SKM-1 (cell line): Measurements from ENCODE around the gene RNU5D-1.
"Not testable (repeated sequence)": the region's sequence is repeated elsewhere in the genome, so short reads cannot be mapped to it uniquely, and the experiment has no call there.

Experiments
- DNase-seq: peaks from one replicate; lab custom pipeline; 2025; ENCODE audit not compliant: unreplicated experiment; lab: John Stamatoyannopoulos, UW

Gene RNU5D-1

DNA sequence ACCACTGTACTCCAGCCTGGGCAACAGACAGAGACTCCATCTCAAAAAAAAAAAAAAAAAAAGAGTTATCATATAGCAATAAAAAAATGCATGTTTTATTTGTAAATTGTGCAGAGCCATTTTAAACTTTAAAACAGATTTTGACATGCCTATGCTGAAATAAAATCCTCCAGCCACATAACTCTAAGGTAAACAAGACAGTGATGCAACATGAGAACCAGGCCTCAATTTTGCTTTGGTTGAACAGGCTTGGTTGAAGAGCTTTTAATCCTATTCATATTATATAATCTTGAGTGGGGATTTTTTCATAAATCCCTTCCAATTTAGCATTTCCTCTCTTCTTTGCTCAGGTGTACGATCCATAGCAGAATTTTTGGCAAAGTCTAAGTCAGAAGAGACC lies 30.4 kb downstream of the RNU5D-1 start:
- DNase-seq, result no peak

DNA sequence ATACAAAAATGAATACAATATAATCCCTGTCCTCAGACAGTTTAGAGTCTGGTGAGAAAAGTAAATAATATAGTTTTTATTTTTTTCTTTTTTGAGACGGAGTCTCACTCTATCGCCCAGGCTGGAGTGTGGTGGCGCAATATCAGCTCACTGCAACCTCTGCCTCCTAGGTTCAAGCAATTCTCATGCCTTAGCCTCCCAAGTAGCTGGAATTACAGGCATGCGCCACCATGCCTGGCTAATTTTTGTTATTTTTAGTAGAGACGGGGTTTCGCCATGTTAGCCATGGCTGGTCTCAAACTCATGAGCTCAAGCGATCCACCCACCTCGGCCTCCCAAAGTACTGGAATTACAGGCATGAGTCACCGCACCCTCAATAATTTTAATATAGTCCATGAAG lies 31.6 kb downstream of the RNU5D-1 start:
- DNase-seq, result not testable (repeated sequence)

DNA sequence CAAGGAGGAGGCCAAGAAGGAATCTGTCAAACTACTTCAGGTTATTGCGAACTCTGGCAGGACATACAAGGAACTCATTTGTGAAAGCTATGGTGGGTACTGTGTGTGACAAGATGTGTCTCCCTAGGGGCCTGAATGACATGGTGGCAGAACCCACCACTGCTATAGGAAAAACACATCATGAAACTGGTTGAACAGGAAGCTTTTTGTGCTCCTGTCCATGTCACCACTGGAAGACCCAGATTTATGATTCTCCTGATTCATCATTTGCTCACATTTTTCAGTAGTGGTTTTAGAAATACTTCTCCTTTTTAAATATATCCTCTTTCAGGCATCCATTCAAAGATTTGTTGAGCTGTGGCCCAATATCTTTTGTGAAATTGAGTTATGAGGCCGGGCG lies 32.8 kb downstream of the RNU5D-1 start:
- no peak for DNase-seq

DNA sequence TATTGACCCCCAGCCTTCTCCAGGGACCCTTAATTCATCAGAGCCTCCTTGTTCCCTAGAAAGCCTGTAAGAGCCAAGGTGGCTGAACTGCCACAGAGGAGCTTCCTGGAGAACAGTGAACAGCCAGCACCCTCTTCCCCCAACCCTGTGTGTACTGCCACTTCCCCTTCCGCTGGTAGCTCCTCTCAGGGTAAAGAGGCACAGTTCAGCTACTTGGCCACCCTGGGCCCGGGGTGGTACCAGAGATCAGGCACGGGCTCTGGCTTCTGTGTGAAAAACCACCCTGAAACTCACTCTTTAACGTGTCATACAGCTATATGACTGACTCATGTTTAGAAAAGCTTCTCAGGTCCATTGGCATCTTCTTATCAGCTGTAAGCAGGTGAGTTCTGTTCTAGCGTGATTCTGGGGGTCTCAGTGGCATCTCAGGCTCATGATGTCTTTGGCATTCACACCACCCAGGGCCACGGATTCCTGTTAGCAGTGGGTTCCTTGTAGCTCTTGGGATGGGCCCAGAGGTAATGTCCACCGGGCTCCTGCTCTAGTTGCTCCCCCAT lies 34.1 kb downstream of the RNU5D-1 start:
- DNase-seq, result no peak

DNA sequence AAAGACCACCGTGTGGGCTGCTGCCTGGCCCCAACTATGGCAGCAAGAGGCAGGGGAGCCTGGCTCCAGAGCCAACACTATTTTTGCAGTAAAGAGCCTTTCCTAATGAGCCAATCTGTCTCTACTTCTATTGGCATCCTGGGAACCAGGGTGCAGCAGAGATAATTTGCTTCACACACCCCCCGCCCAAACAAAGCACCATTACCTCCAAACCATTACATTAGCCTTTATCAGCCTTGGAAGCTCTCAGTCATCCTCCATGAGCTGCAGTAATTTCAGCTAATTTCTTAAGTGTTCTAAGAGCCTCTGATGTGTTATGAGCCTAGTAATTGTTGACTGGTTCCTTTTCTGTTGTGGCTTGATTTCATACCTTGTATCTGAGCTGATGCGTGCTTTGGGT lies 34.9 kb downstream of the RNU5D-1 start:
- no peak for DNase-seq

DNA sequence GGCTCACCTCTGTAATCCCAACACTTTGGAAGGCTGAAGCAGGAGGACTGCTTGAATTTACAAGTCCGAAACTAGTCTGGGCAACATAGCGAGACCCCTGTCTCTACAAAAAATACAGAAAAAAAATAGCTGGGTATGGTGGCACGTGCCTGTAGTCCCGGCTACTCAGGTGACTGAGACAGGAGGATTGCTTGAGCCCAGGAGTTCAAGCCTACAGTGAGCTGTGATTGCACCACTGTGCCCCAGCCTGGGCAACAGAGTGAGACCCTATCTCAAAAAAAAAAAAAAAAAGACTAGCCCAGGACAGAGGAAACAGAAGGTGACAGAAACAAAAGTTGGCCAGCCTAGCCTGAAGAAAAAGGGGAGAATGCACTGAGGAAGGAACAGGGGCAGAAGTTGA lies 35.3 kb downstream of the RNU5D-1 start:
- no peak for DNase-seq

DNA sequence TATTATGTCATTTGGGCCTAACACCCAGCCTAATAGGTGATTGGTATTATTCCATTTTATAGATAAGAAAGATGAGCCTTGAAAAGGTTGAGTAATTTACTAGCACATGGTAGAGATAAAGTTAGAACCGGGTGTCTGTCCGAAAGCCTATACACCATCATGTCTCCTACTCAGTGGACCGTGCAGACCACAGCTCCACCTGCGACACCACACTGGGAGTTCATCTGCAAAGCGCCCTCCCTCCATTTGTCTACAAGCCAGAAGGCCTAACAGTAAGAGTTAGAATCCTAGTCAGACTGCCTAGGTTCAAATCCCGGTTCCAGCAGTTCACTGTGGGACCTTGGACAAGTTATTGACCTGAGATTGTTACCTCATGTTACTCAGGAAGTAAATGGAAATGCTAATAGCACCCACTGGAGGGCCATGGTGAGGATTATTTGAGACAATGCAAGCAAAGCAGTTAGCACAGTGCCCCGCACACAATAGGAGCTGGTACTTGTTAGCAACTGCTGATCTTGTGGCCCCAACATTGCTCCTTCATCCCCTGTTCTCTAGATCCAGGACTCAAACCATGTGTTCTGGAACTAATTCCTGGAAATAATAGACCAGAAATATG lies 36.0 kb downstream of the RNU5D-1 start:
- DNase-seq, result no peak

DNA sequence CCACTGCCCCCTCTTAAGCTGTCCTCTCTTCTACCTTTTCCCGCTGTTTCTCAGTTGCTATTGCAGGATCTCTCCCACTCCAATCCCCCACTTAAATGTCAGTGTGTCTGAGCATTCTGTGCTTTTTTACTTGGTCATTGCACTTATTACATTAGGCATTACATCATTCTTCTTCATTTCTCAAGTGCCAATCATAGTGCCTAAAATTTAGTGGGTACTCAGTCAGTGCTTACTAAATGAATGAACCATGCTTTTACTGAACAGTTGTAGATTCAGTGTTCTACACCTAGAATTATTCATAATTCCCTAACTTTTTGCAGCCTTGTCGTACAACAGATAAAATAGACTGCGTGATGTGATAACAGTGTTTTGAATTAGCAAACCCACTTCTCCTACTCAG lies 37.1 kb downstream of the RNU5D-1 start:
- no peak for DNase-seq

DNA sequence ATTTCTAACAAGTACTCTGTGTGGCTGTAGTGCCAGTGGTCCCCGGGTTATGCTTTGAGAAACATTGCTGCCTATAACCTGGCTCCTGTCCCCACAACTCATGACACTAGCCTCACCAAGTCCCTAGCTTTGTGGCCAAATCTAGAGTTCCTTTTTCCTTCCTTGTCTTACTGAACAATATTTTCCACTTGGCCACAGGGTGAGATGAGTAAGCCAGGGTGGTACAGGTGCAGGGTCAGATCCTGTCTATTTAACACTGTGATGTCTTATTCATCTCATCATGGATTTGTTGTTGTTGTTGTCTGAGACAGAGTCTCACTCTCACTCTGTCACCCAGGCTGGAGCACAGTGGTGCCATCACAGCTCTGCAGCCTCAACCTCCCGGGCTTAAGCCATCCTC lies 37.8 kb downstream of the RNU5D-1 start:
- DNase-seq, result no peak

DNA sequence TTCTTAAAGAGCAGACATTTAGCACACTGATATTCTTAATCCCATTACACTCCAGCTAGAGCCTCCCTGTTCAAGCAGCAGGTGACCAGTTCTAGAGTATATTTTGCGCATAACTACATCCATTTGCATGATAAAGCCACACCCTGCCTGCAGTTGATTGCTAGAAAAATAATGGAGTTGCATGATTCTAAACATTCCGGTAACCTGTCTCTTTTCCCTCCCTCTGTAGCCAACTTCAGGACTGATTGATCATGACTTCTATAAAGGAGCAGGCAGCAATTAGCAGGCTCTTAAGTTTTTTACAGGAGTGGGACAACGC lies 41.6 kb downstream of the RNU5D-1 start:
- DNase-seq, result no peak

DNA sequence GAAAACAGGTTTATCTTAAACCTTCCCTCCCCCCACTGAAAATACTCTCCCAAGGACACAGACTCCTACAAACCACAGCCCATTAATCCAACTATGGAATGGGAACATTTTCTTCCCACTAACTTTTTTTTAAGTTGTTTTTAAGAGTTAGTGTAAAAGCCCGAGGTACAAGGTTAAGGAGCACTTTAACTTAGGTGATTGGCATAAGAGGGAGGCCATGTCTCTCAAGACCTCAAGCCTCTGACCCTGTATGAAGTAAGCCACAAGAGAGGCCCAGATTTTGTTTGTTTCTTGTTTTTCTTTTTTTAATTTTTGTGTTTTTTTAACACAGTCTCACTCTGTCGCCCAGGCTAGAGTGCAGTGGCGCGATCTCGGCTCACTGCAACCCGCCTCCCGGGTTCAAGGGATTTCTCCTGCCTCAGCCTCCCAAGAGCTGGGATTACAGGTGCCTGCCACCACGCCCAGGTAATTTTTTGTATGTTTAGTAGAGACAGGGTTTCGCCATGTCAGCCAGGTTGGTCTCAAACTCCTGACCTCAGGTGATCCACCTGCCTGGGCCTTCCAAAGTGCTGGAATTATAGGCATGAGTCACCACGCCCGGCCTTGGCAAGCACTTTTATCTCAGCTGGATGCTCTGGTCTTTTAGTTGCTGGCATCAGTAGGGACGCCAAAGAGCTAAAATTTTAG lies 42.1 kb downstream of the RNU5D-1 start:
- no peak for DNase-seq

DNA sequence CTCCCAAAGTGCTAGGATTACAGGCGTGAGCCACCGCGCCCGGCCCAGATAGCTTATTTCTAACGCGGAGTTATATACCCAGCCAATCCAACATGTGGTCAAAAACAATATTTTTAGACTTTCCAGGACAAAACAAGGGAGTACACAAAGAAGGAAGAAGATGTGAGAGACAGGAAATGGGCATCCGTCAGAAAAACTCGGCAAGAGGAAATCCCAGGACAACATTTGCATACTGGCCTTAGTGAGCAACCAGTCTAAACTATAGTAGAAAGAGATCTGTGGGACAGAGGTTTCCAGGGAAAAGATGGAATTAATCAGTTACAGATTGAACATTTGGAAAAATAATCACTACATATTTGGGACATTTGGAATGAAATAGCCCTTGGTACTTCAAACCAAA lies 45.1 kb downstream of the RNU5D-1 start:
- no peak for DNase-seq

DNA sequence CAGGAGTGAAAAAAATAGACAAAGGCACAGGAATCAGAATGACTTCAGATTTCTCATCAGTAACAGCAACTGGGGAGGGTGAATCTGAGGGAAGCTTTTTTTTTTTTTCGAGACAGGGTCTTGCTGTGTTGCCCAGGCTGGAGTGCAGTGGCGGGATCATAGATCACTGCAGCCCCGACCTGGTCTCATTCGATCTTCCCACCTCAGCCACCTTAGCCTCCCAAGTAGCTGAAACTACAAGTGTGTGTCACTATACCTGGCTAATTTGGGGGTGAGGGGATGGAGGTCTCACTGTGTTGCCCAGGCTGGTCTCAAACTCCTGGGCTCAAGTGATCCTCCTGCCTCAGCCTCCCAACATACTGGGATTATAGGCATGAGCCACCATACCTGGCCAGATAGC lies 45.8 kb downstream of the RNU5D-1 start:
- DNase-seq, result no peak

DNA sequence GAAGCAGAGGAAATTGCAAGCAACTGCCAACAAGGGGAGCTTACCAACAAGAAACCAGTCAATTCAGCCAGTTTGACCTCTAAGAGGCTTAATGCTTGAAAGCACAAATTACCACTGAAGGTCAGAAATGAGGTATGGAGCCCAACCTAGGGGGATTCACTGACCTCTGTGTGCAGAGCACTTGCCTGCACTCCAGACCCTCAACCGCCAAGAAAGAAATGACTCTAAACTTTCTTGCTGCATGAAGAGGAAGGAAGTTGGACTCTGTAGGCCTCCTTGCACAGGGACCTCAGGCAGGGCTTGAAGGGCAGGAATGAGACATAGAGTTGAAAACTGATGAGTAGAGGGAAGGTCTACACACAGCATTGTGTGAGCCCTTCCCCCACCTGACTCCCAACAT lies 46.4 kb downstream of the RNU5D-1 start:
- DNase-seq, result no peak

DNA sequence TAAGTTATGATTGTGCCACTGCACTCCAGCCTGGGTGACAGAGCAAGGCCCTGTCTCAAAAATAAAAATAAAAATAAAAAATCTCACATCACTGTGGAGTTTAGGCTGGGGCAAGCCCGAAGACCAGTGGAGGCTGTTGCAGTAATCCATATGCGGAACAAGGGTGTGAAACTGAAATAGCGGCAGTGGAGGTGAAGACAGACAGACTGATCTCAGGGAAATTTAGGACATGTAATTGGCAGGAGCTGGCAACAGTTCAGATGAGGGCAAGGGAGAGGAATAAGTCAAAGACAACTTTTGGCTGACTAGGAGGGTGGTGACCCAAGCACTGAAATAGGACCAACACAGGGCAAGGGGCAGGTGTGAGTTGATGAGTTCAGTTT lies 48.1 kb downstream of the RNU5D-1 start:
- no peak for DNase-seq

DNA sequence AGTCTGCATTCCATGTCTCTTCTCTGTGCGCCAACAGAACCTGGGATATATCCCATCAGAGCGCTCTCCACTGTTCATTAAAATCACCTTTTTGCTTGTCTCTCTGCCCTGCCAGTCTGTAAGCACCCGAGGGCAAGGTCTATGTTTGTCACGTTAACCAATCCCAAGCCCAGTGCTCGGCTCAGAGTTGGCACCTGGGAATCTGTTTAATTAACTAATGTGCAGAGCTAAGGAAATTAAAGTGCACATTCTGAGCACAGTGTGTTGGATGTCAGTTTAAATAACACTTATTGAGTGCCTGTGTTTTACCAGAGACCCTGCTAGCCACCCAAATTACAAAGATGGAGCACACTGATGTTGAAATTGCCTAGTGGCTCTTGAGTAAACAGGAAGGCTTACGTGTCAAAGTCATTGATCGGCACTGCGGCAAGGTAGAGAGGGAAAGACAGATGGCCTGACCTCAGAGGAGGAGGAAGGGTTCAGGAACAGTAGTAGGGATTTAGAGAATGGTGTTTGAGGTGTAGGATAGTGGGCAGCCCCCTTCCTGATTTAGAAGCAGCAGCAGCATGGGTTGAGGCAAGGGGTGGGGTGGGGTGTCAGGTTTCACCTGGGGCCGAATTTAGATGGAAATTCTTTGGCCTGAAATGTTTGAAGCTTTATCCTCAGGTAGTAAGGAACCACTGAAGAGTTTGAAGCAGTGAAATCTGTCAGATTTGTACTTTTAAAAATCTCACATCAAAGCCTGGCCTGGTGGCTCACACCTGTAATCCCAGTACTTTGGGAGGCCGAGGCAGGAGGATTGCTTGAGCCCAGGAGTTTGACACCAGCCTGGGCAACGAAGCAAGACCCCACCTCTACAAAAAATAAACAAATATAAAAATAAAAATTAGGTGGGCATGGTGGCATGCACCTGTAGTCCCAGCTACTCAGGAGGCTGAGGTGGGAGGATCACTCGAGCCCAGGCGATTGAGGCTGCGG lies 48.8 kb downstream of the RNU5D-1 start:
- no peak for DNase-seq
